PC-3 (cell line): ENCODE measurements around the gene GLI3. TPM values are rescaled to one million over a fixed set of nuclear protein-coding genes. Genes with fewer than 3 reads are reported as not detected.

Experiments
- ATAC-seq: fragments of 200-7000 bp; cut with Tn5 transposase; 2 replicates; pipeline ENCODE4 v1.9.1; 2020; ENCODE audit warnings: mild to moderate bottlenecking, moderate library complexity
- BruUV-seq: library from RNA; stranded (reverse); fragments of 400-500 nt; replicated peaks from 2 replicates; lab custom pipeline; 2021; lab: Mats Ljungman, UMichigan
- CTCF ChIA-PET: fragments of 300-600 bp; sonication (Branson Sonifier 250); formaldehyde crosslinking; loops from one replicate; lab custom pipeline; 2022; ENCODE audit warnings: antibody characterized with exemption; lab: Charles Lee
- POLR2A ChIA-PET: fragments of 300-600 bp; sonication (Branson Sonifier 250); formaldehyde crosslinking; loops from one replicate; lab custom pipeline; 2022; ENCODE audit warnings: antibody characterized with exemption; ENCODE audit not compliant: unreplicated experiment; lab: Charles Lee
- DNase-seq: peaks from one replicate; pipeline ENCODE4 v3.0.0-alpha.2; 2015
- H2AFZ ChIP-seq: fragments of 300-600 bp; sonication (generic); 2 replicates; pipeline ENCODE4 v1.6.0; 2016; ENCODE audit warnings: antibody characterized with exemption, low read length
- H3F3A ChIP-seq: fragments of 300-600 bp; sonication (generic); one replicate; pipeline ENCODE4 v1.6.0; 2017; ENCODE audit warnings: antibody characterized with exemption, low read length, control low read depth, mild to moderate bottlenecking; ENCODE audit not compliant: unreplicated experiment
- H3K27ac ChIP-seq: fragments of 300-600 bp; sonication (generic); 2 replicates; pipeline ENCODE4 v1.5.1; 2016; ENCODE audit warnings: mild to moderate bottlenecking, low read length
- H3K27me3 ChIP-seq: fragments of 300-600 bp; sonication (generic); 2 replicates; pipeline ENCODE4 v1.6.1; 2016; ENCODE audit warnings: low read length, mixed read lengths
- H3K36me3 ChIP-seq: fragments of 300-600 bp; sonication (generic); 2 replicates; pipeline ENCODE4 v1.6.1; 2016; ENCODE audit warnings: low read depth, mixed run types, low read length, mixed read lengths
- H3K4me1 ChIP-seq: fragments of 300-600 bp; sonication (generic); 2 replicates; pipeline ENCODE4 v1.5.1; 2016; ENCODE audit warnings: low read length; ENCODE audit not compliant: insufficient read depth
- H3K4me2 ChIP-seq: fragments of 300-600 bp; sonication (generic); 2 replicates; pipeline ENCODE4 v1.6.0; 2016; ENCODE audit warnings: low read length
- H3K4me3 ChIP-seq: fragments of 300-600 bp; sonication (generic); 2 replicates; pipeline ENCODE4 v1.5.1; 2016; ENCODE audit warnings: mild to moderate bottlenecking, low read length, mixed read lengths
- H3K79me2 ChIP-seq: fragments of 300-600 bp; sonication (generic); 2 replicates; pipeline ENCODE4 v1.6.1; 2017; ENCODE audit warnings: low read length, mixed read lengths
- H3K9ac ChIP-seq: fragments of 300-600 bp; sonication (generic); 2 replicates; pipeline ENCODE4 v1.6.0; 2016; ENCODE audit warnings: mild to moderate bottlenecking, low read length
- H3K9me2 ChIP-seq: fragments of 300-600 bp; sonication (generic); replicated peaks from 2 replicates; pipeline ENCODE4 v1.6.1; 2016; ENCODE audit warnings: mixed run types, low read length, mixed read lengths
- H3K9me3 ChIP-seq: fragments of 300-600 bp; sonication (generic); 2 replicates; pipeline ENCODE4 v1.6.1; 2016; ENCODE audit warnings: low read length, mixed read lengths
- H4K20me1 ChIP-seq: fragments of 300-600 bp; sonication (generic); 2 replicates; pipeline ENCODE4 v1.6.1; 2016; ENCODE audit warnings: low read length, mixed read lengths
- EZH2 ChIP-seq: fragments of 300-600 bp; sonication (generic); IDR thresholded peaks from one replicate; pipeline ENCODE4 v1.6.1; 2017; ENCODE audit warnings: antibody characterized with exemption, mild to moderate bottlenecking, low read length; ENCODE audit not compliant: unreplicated experiment
- EZH2phosphoT487 ChIP-seq: fragments of 300-600 bp; sonication (generic); IDR thresholded peaks from 2 replicates; pipeline ENCODE4 v1.6.1; 2018; ENCODE audit warnings: mild to moderate bottlenecking, antibody characterized with exemption, low read length, borderline replicate concordance
- intact Hi-C: fragments of 100-400 bp; cut with micrococcal nuclease; formaldehyde crosslinking; loops from 2 replicates; pipeline ENCODE4 v1.9.0; 2023
- total RNA-seq: library from RNA; depleted of rRNA; stranded (reverse); fragments of >200 nt; gene quantifications from 2 replicates; pipeline ENCODE4 v1.2.3, GENCODE V29; 2014
- TF ChIP-seq, protein P1 (sequence below): fragments of 300-600 bp; sonication (generic); conservative IDR thresholded peaks from 2 replicates; pipeline ENCODE4 v1.5.1; 2017; ENCODE audit warnings: antibody characterized with exemption, low read depth, mild to moderate bottlenecking, low read length

Gene GLI3
- total RNA-seq, 1 experiment from 2014 or later, result 3.5 TPM

DNA sequence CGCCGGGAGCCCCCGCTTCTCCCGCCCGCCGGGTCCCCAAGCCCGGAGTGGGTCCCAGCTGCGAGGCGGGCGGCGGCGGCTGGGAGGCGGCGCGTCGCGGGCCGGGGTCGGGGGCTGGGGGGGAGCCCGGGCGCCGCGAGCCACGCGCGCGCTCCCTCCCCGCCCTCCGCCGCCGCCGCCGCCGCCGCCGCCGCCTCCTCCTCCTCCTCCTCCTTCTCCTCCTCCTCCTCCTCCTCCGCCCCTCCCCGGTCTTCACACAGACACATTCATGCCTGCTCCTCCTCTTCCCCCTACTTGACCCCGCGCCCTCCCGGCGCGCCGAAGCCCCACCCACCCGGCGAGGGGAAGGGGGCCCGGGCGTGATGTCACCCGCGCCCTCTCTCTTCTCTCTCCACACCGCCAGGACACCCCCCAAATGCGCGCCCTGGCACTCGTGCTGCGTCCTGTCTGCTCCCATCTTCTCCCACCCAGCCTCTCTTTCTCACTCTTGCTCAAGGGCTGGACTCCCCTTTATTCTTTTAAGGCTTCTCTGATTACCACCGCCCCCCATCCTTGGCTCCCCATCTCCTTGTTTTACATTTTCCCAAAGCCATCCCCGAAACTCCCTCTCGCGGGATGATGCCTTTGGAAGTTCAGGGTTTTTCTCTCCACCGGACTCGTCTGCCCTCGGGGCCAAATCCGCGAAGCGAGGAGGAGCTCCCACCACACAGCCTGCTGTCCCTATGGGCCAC lies 967 bp upstream of the GLI3 start:
- Histone ChIP-seq H4K20me1 (0 out of 2 replicates have a peak, but pooled peaks cover 6% of the 10 kb centered on the region), H3K9me3 (no peaks in the 10 kb centered on the region), H3K9ac (peak overlapping the region; percentile 68), H3K27me3 (no peaks in the 10 kb centered on the region), H3K9me2 (no peaks in the 10 kb centered on the region), H3K4me2 (peak overlapping the region; percentile 82), H3K79me2 (peaks cover 37% of the 10 kb centered on the region), H3K27ac (peak overlapping the region; percentile 65), H3K4me1 (peaks cover 32% of the 10 kb centered on the region), H3F3A (no peaks in the 10 kb centered on the region), H3K36me3 (no peaks in the 10 kb centered on the region), H3K4me3 (peak overlapping the region; percentile 87), H2AFZ (peak overlapping the region; percentile 89)
- intact Hi-C loops, result loop anchor here (2.0 to 10.0 kb wide), 5 partner anchors 55 to 453 kb away; no protein-coding TSS in a partner anchor
- BruUV-seq, result no TSS peak
- DNase-seq (no peak), ATAC-seq (peak; percentile 4)
- POLR2A ChIA-PET, result interaction anchor here (0.6 kb wide), 1 partner anchor 13 kb away, joined by 3 read pairs; no protein-coding TSS in a partner anchor
- no peak for TF ChIP-seq EZH2
- TF ChIP-seq EZH2phosphoT487, result no peak
- TF ChIP-seq, protein P1, sequence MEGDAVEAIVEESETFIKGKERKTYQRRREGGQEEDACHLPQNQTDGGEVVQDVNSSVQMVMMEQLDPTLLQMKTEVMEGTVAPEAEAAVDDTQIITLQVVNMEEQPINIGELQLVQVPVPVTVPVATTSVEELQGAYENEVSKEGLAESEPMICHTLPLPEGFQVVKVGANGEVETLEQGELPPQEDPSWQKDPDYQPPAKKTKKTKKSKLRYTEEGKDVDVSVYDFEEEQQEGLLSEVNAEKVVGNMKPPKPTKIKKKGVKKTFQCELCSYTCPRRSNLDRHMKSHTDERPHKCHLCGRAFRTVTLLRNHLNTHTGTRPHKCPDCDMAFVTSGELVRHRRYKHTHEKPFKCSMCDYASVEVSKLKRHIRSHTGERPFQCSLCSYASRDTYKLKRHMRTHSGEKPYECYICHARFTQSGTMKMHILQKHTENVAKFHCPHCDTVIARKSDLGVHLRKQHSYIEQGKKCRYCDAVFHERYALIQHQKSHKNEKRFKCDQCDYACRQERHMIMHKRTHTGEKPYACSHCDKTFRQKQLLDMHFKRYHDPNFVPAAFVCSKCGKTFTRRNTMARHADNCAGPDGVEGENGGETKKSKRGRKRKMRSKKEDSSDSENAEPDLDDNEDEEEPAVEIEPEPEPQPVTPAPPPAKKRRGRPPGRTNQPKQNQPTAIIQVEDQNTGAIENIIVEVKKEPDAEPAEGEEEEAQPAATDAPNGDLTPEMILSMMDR, result no peak
- CTCF ChIA-PET, result interaction anchor here (0.6 kb wide), 1 partner anchor 31 kb away, joined by 5 read pairs; no protein-coding TSS in a partner anchor

DNA sequence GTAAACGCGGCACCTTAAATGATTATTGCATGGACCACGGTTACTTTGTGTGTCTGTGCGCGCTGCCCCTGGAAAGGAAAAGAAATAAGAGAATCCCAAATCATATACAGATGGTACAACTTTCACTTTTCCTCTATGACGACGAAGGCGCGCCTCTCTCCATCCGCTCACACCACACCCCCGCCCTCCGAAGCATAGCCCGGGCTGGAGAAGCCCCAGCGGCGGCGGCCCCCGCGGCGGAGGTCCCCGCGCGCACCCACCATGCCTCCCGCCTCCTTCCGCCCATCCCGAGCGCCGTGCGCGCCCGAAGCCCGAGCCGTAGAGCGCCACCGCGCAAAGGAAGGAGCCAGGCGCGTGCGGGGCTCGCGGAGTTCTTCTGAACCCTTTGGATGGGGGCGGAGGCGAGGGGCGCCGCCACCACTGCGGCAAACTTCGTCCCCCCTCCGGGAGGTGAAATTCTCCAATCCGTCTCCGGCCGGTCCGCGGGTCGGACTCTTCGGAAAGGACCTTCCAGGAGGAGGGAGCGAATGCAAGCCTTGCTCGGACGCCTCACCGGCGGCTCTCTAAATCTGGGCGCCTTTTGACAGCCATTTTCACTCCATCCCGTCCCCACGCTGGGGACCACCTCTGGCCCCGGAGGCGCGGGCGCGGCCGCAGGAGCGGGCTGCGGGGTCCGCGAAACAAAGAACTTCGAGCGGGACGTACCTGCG lies 588 bp downstream of the GLI3 start:
- Histone ChIP-seq H3F3A (no peaks in the 10 kb centered on the region), H3K4me3 (peak overlapping the region; percentile 92), H2AFZ (peak overlapping the region; percentile 86), H4K20me1 (0 out of 2 replicates have a peak, but pooled peaks cover 6% of the 10 kb centered on the region), H3K79me2 (peaks cover 52% of the 10 kb centered on the region), H3K27me3 (no peaks in the 10 kb centered on the region), H3K4me1 (peaks cover 47% of the 10 kb centered on the region), H3K9ac (peak overlapping the region; percentile 76), H3K9me3 (no peaks in the 10 kb centered on the region), H3K4me2 (peak overlapping the region; percentile 85), H3K36me3 (no peaks in the 10 kb centered on the region), H3K27ac (peak overlapping the region; percentile 23), H3K9me2 (no peaks in the 10 kb centered on the region)
- DNase-seq, result peak; percentile 55
- intact Hi-C loops, result loop anchor here (2.0 to 10.0 kb wide), 5 partner anchors 56 to 454 kb away; no protein-coding TSS in a partner anchor
- ChIA-PET CTCF (no interaction called here), POLR2A (interaction anchor here (0.5 kb wide), 1 partner anchor 1343 kb away, joined by 3 read pairs; no protein-coding TSS in a partner anchor)
- BruUV-seq, result no TSS peak
- peak; percentile 6 for ATAC-seq
- peak; percentile 73 for TF ChIP-seq EZH2phosphoT487
- no peak for TF ChIP-seq EZH2

DNA sequence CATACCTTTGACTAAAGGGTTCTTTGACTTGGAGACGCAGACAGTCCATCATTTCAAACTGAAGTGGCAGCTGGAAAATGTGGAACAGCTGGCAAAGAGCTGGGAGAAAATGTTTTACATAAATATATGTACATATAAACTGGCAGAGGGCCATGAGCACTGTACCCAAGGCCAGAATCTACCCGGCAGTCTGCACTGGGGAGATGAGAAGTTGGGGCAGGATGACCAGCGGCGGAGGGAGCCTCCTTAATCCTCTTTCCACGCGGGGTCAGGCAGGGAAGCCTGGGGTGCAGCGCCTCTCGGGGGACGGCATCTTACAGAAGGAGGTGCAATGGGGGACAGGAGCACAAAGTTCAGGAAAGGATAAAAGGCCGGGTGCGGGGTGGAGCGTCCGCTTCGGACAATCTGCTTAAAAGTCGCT lies 1.3 kb downstream of the GLI3 start:
- BruUV-seq, result TSS peak; percentile 27
- TF ChIP-seq, protein P1, result no peak
- TF ChIP-seq EZH2 (no peak), EZH2phosphoT487 (no peak)
- DNase-seq (no peak), ATAC-seq (no peak)
- Histone ChIP-seq H3K27me3 (no peaks in the 10 kb centered on the region), H4K20me1 (0 out of 2 replicates have a peak, but pooled peaks cover 6% of the 10 kb centered on the region), H3K9me3 (no peaks in the 10 kb centered on the region), H2AFZ (peak overlapping the region; percentile 86), H3K4me3 (peak overlapping the region; percentile 92), H3K4me2 (peak overlapping the region; percentile 85), H3K79me2 (peaks cover 59% of the 10 kb centered on the region), H3K9ac (peak overlapping the region; percentile 76), H3K36me3 (no peaks in the 10 kb centered on the region), H3K9me2 (no peaks in the 10 kb centered on the region), H3K27ac (no peak overlapping the region; the same call in 1 of the 2 replicates), H3K4me1 (peaks cover 47% of the 10 kb centered on the region), H3F3A (no peaks in the 10 kb centered on the region)
- POLR2A ChIA-PET, result no interaction called here
- CTCF ChIA-PET, result interaction anchor here (0.6 kb wide), 1 partner anchor 91 kb away, joined by 3 read pairs; no protein-coding TSS in a partner anchor
- intact Hi-C loops, result loop anchor here (2.0 to 10.0 kb wide), 7 partner anchors 47 to 455 kb away; no protein-coding TSS in a partner anchor
